Measurements from ENCODE around the gene GRK5.
"Not testable (repeated sequence)": the region's sequence is repeated elsewhere in the genome, so short reads cannot be mapped to it uniquely, and the experiment has no call there.

GRK5 gene

GRCh38 chr10:119265691-119266090 is 58.3 kb downstream of the GRK5 start:
- no peak for TF ChIP-seq CTCF (IDR thresholded peaks at IDR 0.05; ENCODE audit: low read depth, low read length, missing control alignments)
- no peak overlapping the region for H3K4me3 ChIP-seq (replicated peaks; ENCODE audit: low read depth, low read length)
- no peak for DNase-seq (ENCODE audit: extremely low read depth, low read depth)

GRCh38 chr10:119267384-119267783 is 60.0 kb downstream of the GRK5 start:
- DNase-seq (ENCODE audit: extremely low read depth, low read depth): no peak
- TF ChIP-seq CTCF (IDR thresholded peaks at IDR 0.05; ENCODE audit: low read depth, low read length, missing control alignments): no peak
- H3K4me3 ChIP-seq (replicated peaks; ENCODE audit: low read depth, low read length): no peak overlapping the region

- no peak for TF ChIP-seq CTCF (IDR thresholded peaks at IDR 0.05; ENCODE audit: low read depth, low read length, missing control alignments)
- no peak for DNase-seq (ENCODE audit: extremely low read depth, low read depth)
- no peak overlapping the region for H3K4me3 ChIP-seq (replicated peaks; ENCODE audit: low read depth, low read length)
These were observed 61.1 kb downstream of the GRK5 start for GRCh38 chr10:119268428-119268827.

- no peak for DNase-seq (ENCODE audit: extremely low read depth, low read depth)
- no peak overlapping the region for H3K4me3 ChIP-seq (replicated peaks; ENCODE audit: low read depth, low read length)
- no peak for TF ChIP-seq CTCF (IDR thresholded peaks at IDR 0.05; ENCODE audit: low read depth, low read length, missing control alignments)
These were observed 61.6 kb downstream of the GRK5 start for GRCh38 chr10:119268871-119269506.

- no peak overlapping the region for H3K4me3 ChIP-seq (replicated peaks; ENCODE audit: low read depth, low read length)
- no peak for TF ChIP-seq CTCF (IDR thresholded peaks at IDR 0.05; ENCODE audit: low read depth, low read length, missing control alignments)
- no peak for DNase-seq (ENCODE audit: extremely low read depth, low read depth)
These were observed 62.4 kb downstream of the GRK5 start for GRCh38 chr10:119269737-119270136.

GRCh38 chr10:119270762-119271366 is 63.5 kb downstream of the GRK5 start:
- TF ChIP-seq CTCF (IDR thresholded peaks at IDR 0.05; ENCODE audit: low read depth, low read length, missing control alignments): no peak
- H3K4me3 ChIP-seq (replicated peaks; ENCODE audit: low read depth, low read length): no peak overlapping the region
- no peak for DNase-seq (ENCODE audit: extremely low read depth, low read depth)

- not testable (repeated sequence) for H3K4me3 ChIP-seq (replicated peaks; ENCODE audit: low read depth, low read length); DNase-seq (ENCODE audit: extremely low read depth, low read depth)
These were observed 65.0 kb downstream of the GRK5 start for GRCh38 chr10:119272338-119272734.
